Ovary (tissue), 3 donors: ENCODE data around the gene GAS2L2.

Experiments
- CTCF ChIP-seq, 3 donors: fragments of 450-650 bp in 2 of 3; fragments of 200-600 bp in 1 of 3; IDR thresholded peaks; one replicate each; pipeline versions ENCODE4 v1.5.1 to v1.8.0; 2016 to 2022; ENCODE audit warnings: antibody characterized with exemption in 3 of 3, mild to moderate bottlenecking in 1 of 3
- EP300 ChIP-seq: sonication (generic); formaldehyde crosslinking; IDR thresholded peaks from one replicate; pipeline ENCODE4 v1.6.1; 2017; ENCODE audit warnings: antibody characterized with exemption
- POLR2A ChIP-seq: fragments of 450-650 bp; IDR thresholded peaks from one replicate; pipeline ENCODE4 v1.6.1; 2017; ENCODE audit warnings: antibody characterized with exemption, mild to moderate bottlenecking, moderate library complexity
- donor health status: DM: no; HTN: no; CAD: no.

- TF ChIP-seq EP300 (no peak), POLR2A (no peak), CTCF (IDR thresholded peaks at IDR 0.05) (no peak)
Observed at GRCh38 chr17:35726127-35726952, 26.7 kb downstream of the GAS2L2 start.
